ENCODE measurements around the gene EXOSC10.

DNA sequence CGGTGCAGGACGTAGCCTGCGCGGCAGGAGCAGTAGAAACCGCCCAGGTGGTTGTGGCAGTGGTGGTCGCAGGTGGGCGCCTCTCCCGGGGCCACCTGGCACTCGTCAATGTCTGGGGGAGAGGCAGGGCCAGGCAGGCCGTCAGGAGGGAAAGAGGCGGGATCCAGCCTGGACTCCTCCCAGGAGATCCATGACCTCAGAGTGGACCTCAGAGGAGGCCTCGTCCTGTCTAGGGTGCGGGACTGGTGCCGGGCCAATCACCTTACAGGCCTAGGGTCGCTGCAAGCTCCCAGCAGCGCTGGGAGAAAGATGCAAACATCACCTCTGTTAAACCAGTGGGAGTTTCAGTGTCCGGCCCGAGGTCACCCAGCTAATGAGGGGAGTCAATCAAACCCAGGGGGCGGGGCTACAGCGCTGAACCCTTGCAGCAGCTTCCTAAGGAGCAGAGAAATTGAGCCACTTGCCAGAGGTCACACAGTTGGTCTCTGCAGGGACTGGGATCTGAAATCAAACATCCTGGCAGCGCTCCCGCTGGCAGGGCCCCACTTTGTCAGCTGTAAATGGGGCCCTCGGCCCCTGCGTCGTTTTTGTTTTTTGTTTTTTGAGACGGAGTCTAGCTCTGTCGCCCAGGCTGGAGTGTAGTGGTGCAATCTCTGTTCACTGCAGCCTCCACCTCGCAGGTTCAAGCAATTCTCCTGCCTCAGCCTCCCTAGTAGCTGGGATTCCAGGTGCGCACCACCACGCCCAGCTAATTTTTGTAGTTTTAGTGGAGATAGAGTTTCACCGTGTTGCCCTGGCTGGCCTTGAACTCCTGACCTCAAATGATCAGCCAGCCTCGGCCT, 54.0 kb downstream of the EXOSC10 start:
- TF ChIP-seq FOXM1 (IDR thresholded peaks at IDR 0.05; ENCODE audit: borderline replicate concordance) (no peak), LEF1 (IDR thresholded peaks at IDR 0.05; ENCODE audit: borderline replicate concordance) (no peak), NFRKB (IDR thresholded peaks at IDR 0.05) (no peak), BHLHE40 (IDR thresholded peaks at IDR 0.05; ENCODE audit: borderline replicate concordance) (no peak), ARNT (IDR thresholded peaks at IDR 0.05) (no peak), ZNF384 (IDR thresholded peaks at IDR 0.05) (no peak), SP1 (IDR thresholded peaks at IDR 0.05) (no peak), L3MBTL2 (conservative IDR thresholded peaks at IDR 0.05) (no peak), HDGF (IDR thresholded peaks at IDR 0.05; ENCODE audit: borderline replicate concordance) (no peak), TARDBP (IDR thresholded peaks at IDR 0.05) (no peak), SUZ12 (IDR thresholded peaks at IDR 0.05) (no peak), CTBP1 (IDR thresholded peaks at IDR 0.05; ENCODE audit: borderline replicate concordance) (no peak)
- TF ChIP-seq, protein P1, sequence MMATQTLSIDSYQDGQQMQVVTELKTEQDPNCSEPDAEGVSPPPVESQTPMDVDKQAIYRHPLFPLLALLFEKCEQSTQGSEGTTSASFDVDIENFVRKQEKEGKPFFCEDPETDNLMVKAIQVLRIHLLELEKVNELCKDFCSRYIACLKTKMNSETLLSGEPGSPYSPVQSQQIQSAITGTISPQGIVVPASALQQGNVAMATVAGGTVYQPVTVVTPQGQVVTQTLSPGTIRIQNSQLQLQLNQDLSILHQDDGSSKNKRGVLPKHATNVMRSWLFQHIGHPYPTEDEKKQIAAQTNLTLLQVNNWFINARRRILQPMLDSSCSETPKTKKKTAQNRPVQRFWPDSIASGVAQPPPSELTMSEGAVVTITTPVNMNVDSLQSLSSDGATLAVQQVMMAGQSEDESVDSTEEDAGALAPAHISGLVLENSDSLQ (IDR thresholded peaks at IDR 0.05): peak; percentile 79

All from HEK293T (cell line).